ENCODE results near the gene C2orf66.
A peak's percentile ranks its signal among the peaks of the same experiment; 100 is the strongest.

Gene C2orf66

DNA sequence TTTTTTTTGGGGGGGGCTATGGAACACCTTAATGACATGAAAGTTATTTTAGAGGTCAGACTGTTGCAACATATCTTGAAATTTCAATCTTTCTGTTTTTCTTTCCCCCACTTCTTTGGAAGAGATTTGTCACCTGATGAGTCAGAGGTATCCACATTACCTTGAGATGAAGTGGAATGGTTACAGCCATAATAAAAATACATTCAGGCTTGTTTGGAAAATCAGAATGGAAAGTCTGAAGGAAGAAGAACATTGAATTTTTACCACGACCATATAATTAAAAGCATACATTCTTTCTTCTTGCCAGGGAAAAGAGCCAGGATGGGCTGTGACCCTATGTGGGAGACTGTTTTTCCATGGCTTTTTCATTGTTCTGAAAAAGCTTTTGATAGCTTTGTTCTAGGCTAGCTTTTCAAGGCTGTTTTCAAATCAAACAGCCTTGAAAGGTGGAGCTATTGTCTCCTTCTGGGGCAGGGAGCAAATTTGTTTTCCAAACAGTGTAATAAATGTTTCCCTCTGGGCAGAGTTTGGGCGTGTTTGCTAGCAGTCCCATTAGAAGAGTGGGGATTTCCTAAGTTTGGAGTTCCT is 7.4 kb downstream of the C2orf66 start:
- peak overlapping the region in 1 of 3 experiments; percentile 56 for H3K4me3 Mint-ChIP-seq
- TF ChIP-seq CTCF (IDR thresholded peaks at IDR 0.05; ENCODE audit: unreplicated experiment in 3 of 3) = no peak
- H3K36me3 Mint-ChIP-seq (ENCODE audit: low read depth) = peaks cover 6% of the 10 kb centered on the region
- H3K27ac Mint-ChIP-seq = peak overlapping the region in 2 of 3 experiments; percentile 68 to 93
- peaks cover 30% of the 10 kb centered on the region for H3K4me1 Mint-ChIP-seq
- H3K27me3 Mint-ChIP-seq (ENCODE audit: low read depth) = peaks cover 5% of the 10 kb centered on the region
- no peaks in the 10 kb centered on the region for H3K9me3 Mint-ChIP-seq

DNA sequence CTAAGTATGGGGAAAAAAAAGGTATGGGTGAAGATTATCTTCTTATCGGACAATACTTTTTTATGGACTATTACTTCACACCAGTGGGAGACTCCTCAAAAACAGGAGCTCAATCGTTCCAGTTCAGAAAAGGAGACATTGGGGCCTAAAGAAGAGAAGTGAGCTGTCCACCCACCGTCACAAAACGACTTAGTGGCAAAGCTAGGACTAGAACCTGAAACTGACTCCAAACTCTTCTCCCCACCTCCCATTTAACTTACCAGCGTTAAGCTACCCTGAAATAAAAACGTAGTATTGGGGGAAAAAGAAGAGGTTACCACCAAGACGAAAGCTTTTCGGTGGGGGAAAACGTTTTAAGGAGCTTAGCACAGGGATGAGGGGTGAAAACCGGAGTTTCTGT is 10.2 kb downstream of the C2orf66 start:
- no peak for TF ChIP-seq CTCF (IDR thresholded peaks at IDR 0.05; ENCODE audit: unreplicated experiment in 3 of 3)
- H3K36me3 Mint-ChIP-seq (ENCODE audit: low read depth) = peaks cover 17% of the 10 kb centered on the region
- peak overlapping the region; percentile 90 to 95 (median 95) for H3K27ac Mint-ChIP-seq
- H3K9me3 Mint-ChIP-seq = no peaks in the 10 kb centered on the region
- peak overlapping the region; percentile 96 to 97 (median 96) for H3K4me3 Mint-ChIP-seq
- peaks cover 30% of the 10 kb centered on the region for H3K4me1 Mint-ChIP-seq
- H3K27me3 Mint-ChIP-seq (ENCODE audit: low read depth) = no peaks in the 10 kb centered on the region

- peaks cover 53% of the 10 kb centered on the region for H3K36me3 Mint-ChIP-seq (ENCODE audit: low read depth)
- no peak overlapping the region for H3K4me3 Mint-ChIP-seq
- H3K4me1 Mint-ChIP-seq = no peaks in the 10 kb centered on the region
- H3K9me3 Mint-ChIP-seq = no peaks in the 10 kb centered on the region
- TF ChIP-seq CTCF (IDR thresholded peaks at IDR 0.05; ENCODE audit: unreplicated experiment in 3 of 3) = no peak
- H3K27ac Mint-ChIP-seq = no peak overlapping the region
- no peaks in the 10 kb centered on the region for H3K27me3 Mint-ChIP-seq (ENCODE audit: low read depth)
These were observed 16.3 kb downstream of the C2orf66 start for GRCh38 chr2:196792865-196793264.

DNA sequence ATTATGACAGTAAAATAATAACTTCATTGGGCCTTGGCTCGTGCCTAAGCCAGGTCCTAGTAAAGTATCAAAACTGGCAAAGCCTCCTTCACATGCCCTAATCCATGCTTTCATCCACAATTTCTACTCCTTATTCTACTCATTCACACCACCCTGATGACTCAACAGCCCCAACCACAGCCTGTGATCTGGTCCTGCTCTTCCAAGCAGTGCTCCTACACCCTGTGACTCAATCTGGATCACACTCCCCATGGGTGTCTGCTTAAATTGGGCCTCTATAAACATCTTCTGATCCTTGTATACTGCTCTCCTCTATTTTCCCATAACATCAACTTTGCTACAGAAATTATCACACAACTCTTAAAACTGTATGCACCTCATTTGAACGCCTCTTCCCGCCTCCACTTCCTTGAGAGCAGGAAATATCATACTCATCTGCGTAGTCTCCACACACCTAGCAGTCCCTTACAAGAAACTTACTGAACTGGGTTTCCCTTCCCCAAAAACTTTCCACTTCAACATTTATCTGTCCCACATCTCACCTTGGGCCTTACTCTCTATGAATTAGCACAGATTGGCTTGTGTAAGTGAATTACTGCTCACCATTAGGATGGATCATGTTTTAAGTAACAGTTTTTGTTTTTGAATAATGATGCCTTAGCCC is 25.6 kb downstream of the C2orf66 start:
- no peak for TF ChIP-seq CTCF (IDR thresholded peaks at IDR 0.05; ENCODE audit: unreplicated experiment in 3 of 3)
- Mint-ChIP-seq H3K27me3 (ENCODE audit: low read depth) (no peaks in the 10 kb centered on the region), H3K36me3 (ENCODE audit: low read depth) (peaks cover 37% of the 10 kb centered on the region), H3K27ac (no peak overlapping the region), H3K4me3 (no peak overlapping the region), H3K9me3 (no peaks in the 10 kb centered on the region), H3K4me1 (no peaks in the 10 kb centered on the region)

DNA sequence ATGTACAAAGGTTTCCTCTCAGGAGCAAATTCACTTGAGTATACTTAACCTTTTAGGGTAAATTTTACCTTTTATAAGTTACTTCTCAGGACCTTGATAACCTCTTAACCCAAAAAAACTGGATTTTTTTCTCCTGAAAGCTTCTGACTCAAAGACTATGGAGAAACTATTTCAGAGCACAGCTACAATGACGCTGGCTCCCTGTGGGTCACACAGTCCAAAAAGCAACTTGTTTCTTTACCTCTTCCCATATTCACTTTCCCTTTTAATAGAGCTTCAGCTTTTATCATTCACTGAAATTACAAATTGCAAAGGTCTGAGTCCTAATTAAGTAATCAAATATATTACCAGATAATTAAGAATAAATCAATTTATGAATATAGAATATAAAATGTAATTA is 42.1 kb downstream of the C2orf66 start:
- peaks cover 62% of the 10 kb centered on the region for H3K36me3 Mint-ChIP-seq (ENCODE audit: low read depth)
- no peaks in the 10 kb centered on the region for H3K4me1 Mint-ChIP-seq
- H3K4me3 Mint-ChIP-seq = no peak overlapping the region

More for the DNA sequence above, 42.1 kb downstream of the C2orf66 start:
- H3K27me3 Mint-ChIP-seq (ENCODE audit: low read depth) = no peaks in the 10 kb centered on the region
- no peak for TF ChIP-seq CTCF (IDR thresholded peaks at IDR 0.05; ENCODE audit: unreplicated experiment in 3 of 3)
- no peak overlapping the region for H3K27ac Mint-ChIP-seq
- no peaks in the 10 kb centered on the region for H3K9me3 Mint-ChIP-seq

Measured in nephron (organoid).